ENCODE measurements around the gene TEX2. TPM values are rescaled to one million over a fixed set of nuclear protein-coding genes. Genes with fewer than 3 reads are reported as not detected.
"Not testable (repeated sequence)": the region's sequence is repeated elsewhere in the genome, so short reads cannot be mapped to it uniquely, and the experiment has no call there.

Gene TEX2
- total RNA-seq, 1 experiment from 2014 or later: 20.1 TPM

- ChIA-PET CTCF (no interaction called here), POLR2A (no interaction called here)
- no peaks in the 10 kb centered on the region for H3K27me3 ChIP-seq (ENCODE audit: control insufficient read depth, insufficient read depth, low read length)
- intact Hi-C loops (cut with micrococcal nuclease; ENCODE audit: unreplicated experiment): no loop called here
- in situ Hi-C loops (cut with HindIII; ENCODE audit: low pct_unique_long_range_greater_than_20kb, low sequenced_read_pairs): no loop called here
- DNase-seq (ENCODE audit: low read depth, low spot score) (no peak), ATAC-seq (no peak)
- H3K4me3 ChIP-seq (ENCODE audit: low read depth in 2 of 2, low read length in 2 of 2): no peak overlapping the region
- no TSS peak for BruUV-seq (replicated peaks)
- no peaks in the 10 kb centered on the region for H3K4me1 ChIP-seq (ENCODE audit: control insufficient read depth, insufficient read depth, low read length)
- no peak for TF ChIP-seq REST (IDR thresholded peaks at IDR 0.05; ENCODE audit: insufficient read depth in 1 of 2, low read depth in 2 of 2, low read length in 1 of 2)
- TF ChIP-seq POLR2AphosphoS5 (IDR thresholded peaks at IDR 0.05; ENCODE audit: low read depth, low read length): no peak
- TF ChIP-seq SIN3A (IDR thresholded peaks at IDR 0.05; ENCODE audit: borderline replicate concordance, insufficient read depth, low read depth, low read length): no peak
- TF ChIP-seq TCF7L2 (IDR thresholded peaks at IDR 0.05; ENCODE audit: low read depth, low read length): no peak
- TF ChIP-seq, protein P1, sequence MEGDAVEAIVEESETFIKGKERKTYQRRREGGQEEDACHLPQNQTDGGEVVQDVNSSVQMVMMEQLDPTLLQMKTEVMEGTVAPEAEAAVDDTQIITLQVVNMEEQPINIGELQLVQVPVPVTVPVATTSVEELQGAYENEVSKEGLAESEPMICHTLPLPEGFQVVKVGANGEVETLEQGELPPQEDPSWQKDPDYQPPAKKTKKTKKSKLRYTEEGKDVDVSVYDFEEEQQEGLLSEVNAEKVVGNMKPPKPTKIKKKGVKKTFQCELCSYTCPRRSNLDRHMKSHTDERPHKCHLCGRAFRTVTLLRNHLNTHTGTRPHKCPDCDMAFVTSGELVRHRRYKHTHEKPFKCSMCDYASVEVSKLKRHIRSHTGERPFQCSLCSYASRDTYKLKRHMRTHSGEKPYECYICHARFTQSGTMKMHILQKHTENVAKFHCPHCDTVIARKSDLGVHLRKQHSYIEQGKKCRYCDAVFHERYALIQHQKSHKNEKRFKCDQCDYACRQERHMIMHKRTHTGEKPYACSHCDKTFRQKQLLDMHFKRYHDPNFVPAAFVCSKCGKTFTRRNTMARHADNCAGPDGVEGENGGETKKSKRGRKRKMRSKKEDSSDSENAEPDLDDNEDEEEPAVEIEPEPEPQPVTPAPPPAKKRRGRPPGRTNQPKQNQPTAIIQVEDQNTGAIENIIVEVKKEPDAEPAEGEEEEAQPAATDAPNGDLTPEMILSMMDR (IDR thresholded peaks at IDR 0.05): no peak
- H3K36me3 ChIP-seq (ENCODE audit: control insufficient read depth, insufficient read depth, low read length): no peaks in the 10 kb centered on the region
- no peak overlapping the region for H3K27ac ChIP-seq (ENCODE audit: low read length)
- no peaks in the 10 kb centered on the region for H3K9me3 ChIP-seq (ENCODE audit: control insufficient read depth, insufficient read depth, low read depth, low read length)
These were observed 92.0 kb downstream of the TEX2 start for GRCh38 chr17:64171041-64171440.

- no TSS peak for BruUV-seq (replicated peaks)
- POLR2A ChIA-PET: interaction anchor here (0.6 kb wide), 1 partner anchor 30 kb away, joined by 4 read pairs; no protein-coding TSS in a partner anchor
- Histone ChIP-seq H3K27me3 (ENCODE audit: control insufficient read depth, insufficient read depth, low read length) (no peaks in the 10 kb centered on the region), H3K4me1 (ENCODE audit: control insufficient read depth, insufficient read depth, low read length) (no peaks in the 10 kb centered on the region), H3K4me3 (ENCODE audit: low read depth in 2 of 2, low read length in 2 of 2) (no peak overlapping the region), H3K9me3 (ENCODE audit: control insufficient read depth, insufficient read depth, low read depth, low read length) (no peaks in the 10 kb centered on the region), H3K36me3 (ENCODE audit: control insufficient read depth, insufficient read depth, low read length) (no peaks in the 10 kb centered on the region), H3K27ac (ENCODE audit: low read length) (no peak overlapping the region)
- DNase-seq (ENCODE audit: low read depth, low spot score) (no peak), ATAC-seq (no peak)
- TF ChIP-seq SIN3A (IDR thresholded peaks at IDR 0.05; ENCODE audit: borderline replicate concordance, insufficient read depth, low read depth, low read length) (no peak), POLR2AphosphoS5 (IDR thresholded peaks at IDR 0.05; ENCODE audit: low read depth, low read length) (no peak), TCF7L2 (IDR thresholded peaks at IDR 0.05; ENCODE audit: low read depth, low read length) (no peak), REST (IDR thresholded peaks at IDR 0.05; ENCODE audit: insufficient read depth in 1 of 2, low read depth in 2 of 2, low read length in 1 of 2) (no peak)
- TF ChIP-seq, protein P1 (IDR thresholded peaks at IDR 0.05): no peak
- CTCF ChIA-PET: no interaction called here
- in situ Hi-C loops (cut with HindIII; ENCODE audit: low pct_unique_long_range_greater_than_20kb, low sequenced_read_pairs): no loop called here
- intact Hi-C loops (cut with micrococcal nuclease; ENCODE audit: unreplicated experiment): no loop called here
These were observed 92.8 kb downstream of the TEX2 start for GRCh38 chr17:64170286-64170685.

GRCh38 chr17:64167666-64168065 lies 95.4 kb downstream of the TEX2 start:
- H3K27ac ChIP-seq (ENCODE audit: low read length); DNase-seq (ENCODE audit: low read depth, low spot score); CTCF ChIA-PET; H3K4me3 ChIP-seq (ENCODE audit: low read depth in 2 of 2, low read length in 2 of 2); ATAC-seq; BruUV-seq (replicated peaks); H3K9me3 ChIP-seq (ENCODE audit: control insufficient read depth, insufficient read depth, low read depth, low read length); H3K36me3 ChIP-seq (ENCODE audit: control insufficient read depth, insufficient read depth, low read length); H3K4me1 ChIP-seq (ENCODE audit: control insufficient read depth, insufficient read depth, low read length); in situ Hi-C loops (cut with HindIII; ENCODE audit: low pct_unique_long_range_greater_than_20kb, low sequenced_read_pairs); intact Hi-C loops (cut with micrococcal nuclease; ENCODE audit: unreplicated experiment); H3K27me3 ChIP-seq (ENCODE audit: control insufficient read depth, insufficient read depth, low read length): not testable (repeated sequence)
- POLR2A ChIA-PET: interaction anchor here (0.5 kb wide), 1 partner anchor 60 kb away, joined by 6 read pairs; no protein-coding TSS in a partner anchor

Measured in Panc1 (cell line).